MM.1S (cell line): Measurements from ENCODE around the gene CD79A.
A peak's percentile ranks its signal among the peaks of the same experiment; 100 is the strongest.

Source experiments
- DNase-seq: peaks from one replicate; pipeline ENCODE4 v3.0.0-alpha.2; 2015
- H2AFZ ChIP-seq: fragments of 300-600 bp; sonication (generic); 2 replicates; pipeline ENCODE4 v1.6.0; 2016; ENCODE audit warnings: antibody characterized with exemption, low read length
- H3F3A ChIP-seq: fragments of 300-600 bp; sonication (generic); 2 replicates; pipeline ENCODE4 v1.6.1; 2016; ENCODE audit warnings: mild to moderate bottlenecking, antibody characterized with exemption, low read length, moderate library complexity, mixed read lengths; ENCODE audit not compliant: insufficient read depth
- H3K27ac ChIP-seq: fragments of 300-600 bp; sonication (generic); 2 replicates; pipeline ENCODE4 v1.5.1; 2016; ENCODE audit warnings: mild to moderate bottlenecking, low read length
- H3K27me3 ChIP-seq: fragments of 300-600 bp; sonication (generic); replicated peaks from 2 replicates; pipeline ENCODE4 v1.6.0; 2016; ENCODE audit warnings: low read length; ENCODE audit not compliant: insufficient read depth
- H3K36me3 ChIP-seq: fragments of 300-600 bp; sonication (generic); replicated peaks from 2 replicates; pipeline ENCODE4 v1.6.1; 2016; ENCODE audit warnings: mild to moderate bottlenecking, low read length, mixed read lengths; ENCODE audit not compliant: insufficient read depth
- H3K4me1 ChIP-seq: fragments of 300-600 bp; sonication (generic); 2 replicates; pipeline ENCODE4 v1.6.1; 2016; ENCODE audit warnings: low read length, mixed read lengths
- H3K4me2 ChIP-seq: fragments of 300-600 bp; sonication (generic); 2 replicates; pipeline ENCODE4 v1.6.0; 2016; ENCODE audit warnings: low read depth, low read length
- H3K4me3 ChIP-seq: fragments of 300-600 bp; sonication (generic); 2 replicates; pipeline ENCODE4 v1.5.1; 2016; ENCODE audit warnings: low read length, mixed read lengths
- H3K79me2 ChIP-seq: fragments of 300-600 bp; sonication (generic); 2 replicates; pipeline ENCODE4 v1.6.1; 2016; ENCODE audit warnings: mixed run types, low read length, mixed read lengths
- H3K9ac ChIP-seq: fragments of 300-600 bp; sonication (generic); 2 replicates; pipeline ENCODE4 v1.6.1; 2016; ENCODE audit warnings: low read length, mixed read lengths
- H3K9me2 ChIP-seq: fragments of 300-600 bp; sonication (generic); replicated peaks from 2 replicates; pipeline ENCODE4 v1.6.1; 2016; ENCODE audit warnings: mild to moderate bottlenecking, low read length, mixed read lengths; ENCODE audit not compliant: insufficient read depth
- H3K9me3 ChIP-seq: fragments of 300-600 bp; sonication (generic); replicated peaks from 2 replicates; pipeline ENCODE4 v1.6.1; 2016; ENCODE audit warnings: mild to moderate bottlenecking, low read length, mixed read lengths; ENCODE audit not compliant: insufficient read depth
- H4K20me1 ChIP-seq: fragments of 300-600 bp; sonication (generic); 2 replicates; pipeline ENCODE4 v1.6.1; 2016; ENCODE audit warnings: mild to moderate bottlenecking, low read length, moderate library complexity, mixed read lengths; ENCODE audit not compliant: insufficient read depth
- EZH2 ChIP-seq: fragments of 300-600 bp; sonication (generic); optimal IDR thresholded peaks from 2 replicates; pipeline ENCODE3; 2017; ENCODE audit warnings: low read depth, mild to moderate bottlenecking, antibody characterized with exemption, low read length, mixed read lengths
- EZH2phosphoT487 ChIP-seq: fragments of 300-600 bp; sonication (generic); IDR thresholded peaks from 2 replicates; pipeline ENCODE4 v1.6.1; 2018; ENCODE audit warnings: antibody characterized with exemption, low read length
- TF ChIP-seq, protein P1 (sequence below): fragments of 300-600 bp; sonication (generic); IDR thresholded peaks from 2 replicates; pipeline ENCODE4 v1.5.1; 2016; ENCODE audit warnings: antibody characterized with exemption, low read length, mixed read lengths

CD79A gene

DNA sequence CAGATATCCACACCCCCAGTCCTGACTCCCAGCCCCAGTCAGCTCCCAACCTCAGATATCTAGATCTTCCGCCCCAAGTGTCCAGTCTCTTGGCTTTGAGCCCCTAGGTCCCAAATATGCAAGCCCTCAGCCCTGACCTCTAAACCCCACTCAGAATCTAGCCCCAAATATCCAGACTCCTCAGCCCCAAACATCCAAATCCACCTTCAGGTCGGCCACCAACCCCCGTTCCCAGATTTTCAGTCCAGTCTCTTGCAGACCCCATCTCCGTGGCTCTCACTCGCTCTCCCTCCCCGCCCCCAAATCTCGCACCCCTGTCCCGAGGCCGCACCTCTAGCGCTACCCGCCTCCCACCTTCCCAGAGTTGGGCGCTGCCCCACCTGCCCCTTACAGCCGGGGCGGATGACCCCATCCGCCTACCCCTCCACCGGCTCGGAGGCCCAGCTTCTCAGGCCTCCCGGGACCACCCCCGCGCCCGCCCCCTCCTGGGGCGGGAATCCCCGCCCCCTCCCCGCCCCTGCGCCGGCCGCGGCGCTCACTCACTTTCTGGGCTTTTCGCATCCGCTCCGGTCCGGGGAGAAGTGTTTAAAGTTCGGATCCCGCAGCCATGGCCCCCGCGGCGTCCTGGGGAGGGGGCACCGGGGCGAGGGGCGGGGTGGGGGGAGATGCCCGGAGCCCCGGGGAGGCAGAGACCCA lies 50.6 kb downstream of the CD79A start:
- H3F3A ChIP-seq = no peaks in the 10 kb centered on the region
- peaks cover 12% of the 10 kb centered on the region; the same call in 1 of the 2 replicates for H3K4me1 ChIP-seq
- no peak overlapping the region for H2AFZ ChIP-seq
- H3K4me2 ChIP-seq = peak overlapping the region; percentile 96
- H3K27me3 ChIP-seq = peaks cover 95% of the 10 kb centered on the region
- no peaks in the 10 kb centered on the region for H3K9me3 ChIP-seq
- H3K9ac ChIP-seq = no peak overlapping the region
- H3K36me3 ChIP-seq = no peaks in the 10 kb centered on the region
- H3K79me2 ChIP-seq = no peaks in the 10 kb centered on the region
- DNase-seq = no peak
- no peak overlapping the region for H3K27ac ChIP-seq
- no peaks in the 10 kb centered on the region for H4K20me1 ChIP-seq
- TF ChIP-seq EZH2phosphoT487 = no peak
- no peak for TF ChIP-seq EZH2
- TF ChIP-seq, protein P1, sequence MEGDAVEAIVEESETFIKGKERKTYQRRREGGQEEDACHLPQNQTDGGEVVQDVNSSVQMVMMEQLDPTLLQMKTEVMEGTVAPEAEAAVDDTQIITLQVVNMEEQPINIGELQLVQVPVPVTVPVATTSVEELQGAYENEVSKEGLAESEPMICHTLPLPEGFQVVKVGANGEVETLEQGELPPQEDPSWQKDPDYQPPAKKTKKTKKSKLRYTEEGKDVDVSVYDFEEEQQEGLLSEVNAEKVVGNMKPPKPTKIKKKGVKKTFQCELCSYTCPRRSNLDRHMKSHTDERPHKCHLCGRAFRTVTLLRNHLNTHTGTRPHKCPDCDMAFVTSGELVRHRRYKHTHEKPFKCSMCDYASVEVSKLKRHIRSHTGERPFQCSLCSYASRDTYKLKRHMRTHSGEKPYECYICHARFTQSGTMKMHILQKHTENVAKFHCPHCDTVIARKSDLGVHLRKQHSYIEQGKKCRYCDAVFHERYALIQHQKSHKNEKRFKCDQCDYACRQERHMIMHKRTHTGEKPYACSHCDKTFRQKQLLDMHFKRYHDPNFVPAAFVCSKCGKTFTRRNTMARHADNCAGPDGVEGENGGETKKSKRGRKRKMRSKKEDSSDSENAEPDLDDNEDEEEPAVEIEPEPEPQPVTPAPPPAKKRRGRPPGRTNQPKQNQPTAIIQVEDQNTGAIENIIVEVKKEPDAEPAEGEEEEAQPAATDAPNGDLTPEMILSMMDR = no peak
- H3K4me3 ChIP-seq = peak overlapping the region; percentile 61
- H3K9me2 ChIP-seq = no peaks in the 10 kb centered on the region

DNA sequence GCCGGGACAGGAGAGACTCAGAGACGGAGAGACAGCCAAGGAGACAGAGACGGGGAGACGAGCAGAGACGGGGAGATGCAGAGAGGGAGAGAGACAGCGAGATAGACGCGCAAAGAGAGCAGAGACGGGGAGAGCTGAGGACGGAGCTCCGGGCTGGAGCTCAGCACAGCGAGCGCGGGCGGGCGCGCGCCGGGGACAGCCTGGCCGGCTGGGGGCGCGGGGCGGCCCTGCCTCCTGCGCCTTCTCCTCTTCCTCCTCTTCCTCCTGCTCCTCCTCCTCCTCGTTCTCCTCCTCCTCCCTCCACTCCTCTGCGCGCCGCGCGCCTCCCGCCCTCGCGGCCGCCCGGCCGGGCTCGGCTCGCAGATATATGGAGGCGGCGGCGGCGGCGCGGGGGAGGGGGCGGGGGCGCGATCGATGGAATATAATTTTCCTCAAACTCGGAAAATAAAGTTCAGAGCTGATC lies 51.2 kb downstream of the CD79A start, which contains the start of gene ERFL:
ERFL (minus strand) TSS at position 229 of the 463 bp plus-strand sequence. CDS start 15,530 bp downstream, outside the sequence.
- Histone ChIP-seq H2AFZ (peak within 1 kb of the TSS; percentile 74), H3K4me3 (peak within 1 kb of the TSS; percentile 61), H3K27ac (no peak within 1 kb of the TSS), H3F3A (no peaks in the 10 kb centered on the region), H3K9ac (no peak within 1 kb of the TSS), H3K4me2 (peak within 1 kb of the TSS; percentile 96), H4K20me1 (no peaks in the 10 kb centered on the region), H3K79me2 (no peaks in the 10 kb centered on the region), H3K27me3 (peaks cover 94% of the 10 kb centered on the region), H3K36me3 (no peaks in the 10 kb centered on the region), H3K9me3 (no peaks in the 10 kb centered on the region), H3K4me1 (peaks cover 7% of the 10 kb centered on the region; the same call in 1 of the 2 replicates), H3K9me2 (no peaks in the 10 kb centered on the region)
- TF ChIP-seq, protein P1 = no peak
- TF ChIP-seq EZH2 = no peak
- no peak for TF ChIP-seq EZH2phosphoT487
- DNase-seq = peak; percentile 13

DNA sequence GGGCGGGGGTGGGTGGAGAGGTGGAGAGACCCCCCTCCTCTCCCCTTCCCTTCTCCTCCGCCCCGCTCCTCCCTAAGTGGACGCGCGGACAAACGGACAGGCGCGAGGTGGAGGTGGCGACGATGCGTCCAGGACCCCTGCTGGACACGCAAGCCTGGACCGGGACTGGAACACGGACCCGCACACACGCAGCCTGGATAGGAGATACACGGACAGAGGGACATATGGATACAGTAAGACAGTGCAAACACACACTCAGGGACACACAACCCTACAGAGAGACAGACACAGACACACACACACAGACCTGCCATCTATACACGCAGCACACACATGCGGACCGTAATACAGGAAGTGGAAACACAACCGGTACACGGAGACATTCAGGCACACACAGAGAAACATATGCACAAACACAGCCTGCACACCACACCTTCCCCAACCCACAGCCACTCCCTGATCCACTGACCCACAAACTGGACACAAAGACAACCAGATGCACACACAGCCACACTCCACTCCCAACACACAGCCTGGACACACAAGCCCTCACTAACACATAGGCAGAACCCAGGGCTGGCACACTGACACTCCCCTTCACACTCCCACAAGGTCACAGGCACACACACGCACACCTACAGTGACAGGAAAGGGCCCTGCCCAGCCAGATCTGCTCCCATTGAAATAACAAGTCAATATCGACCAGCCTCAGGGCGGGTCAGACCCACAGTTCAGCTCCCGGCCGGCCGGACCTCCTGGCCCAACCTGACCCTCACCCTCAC lies 51.9 kb downstream of the CD79A start:
- H3K4me2 ChIP-seq = peak overlapping the region; percentile 96
- H3K27me3 ChIP-seq = peaks cover 98% of the 10 kb centered on the region
- peaks cover 7% of the 10 kb centered on the region; the same call in 1 of the 2 replicates for H3K4me1 ChIP-seq
- H3K4me3 ChIP-seq = peak overlapping the region; percentile 61
- no peaks in the 10 kb centered on the region for H3K36me3 ChIP-seq
- no peaks in the 10 kb centered on the region for H4K20me1 ChIP-seq
- H3K27ac ChIP-seq = no peak overlapping the region
- H3K9me2 ChIP-seq = no peaks in the 10 kb centered on the region
- DNase-seq = no peak
- TF ChIP-seq, protein P1 = no peak
- TF ChIP-seq EZH2 = no peak
- no peaks in the 10 kb centered on the region for H3F3A ChIP-seq
- peak overlapping the region; percentile 74 for H2AFZ ChIP-seq
- no peak overlapping the region for H3K9ac ChIP-seq
- no peaks in the 10 kb centered on the region for H3K9me3 ChIP-seq
- no peaks in the 10 kb centered on the region for H3K79me2 ChIP-seq
